H1 (cell line): ENCODE results near the gene NOP16. TPM values are rescaled to one million over a fixed set of nuclear protein-coding genes. Genes with fewer than 3 reads are reported as not detected.

Experiments
- CTCF ChIA-PET: fragments of 300-600 bp; sonication (Branson Sonifier 250); formaldehyde crosslinking; loops from one replicate; lab custom pipeline; 2021; ENCODE audit not compliant: partially characterized antibody; lab: Charles Lee
- POLR2A ChIA-PET: fragments of 300-600 bp; sonication (Branson Sonifier 250); formaldehyde crosslinking; loops from one replicate; lab custom pipeline; 2021; ENCODE audit warnings: inconsistent platforms; ENCODE audit not compliant: partially characterized antibody; lab: Charles Lee
- DNase-seq, 2 experiments: peaks; one replicate each; pipeline versions ENCODE4 v3.0.0 to v3.0.0-alpha.2; 2010 to 2022; ENCODE audit warnings: low spot score in 2 of 2, low read depth in 1 of 2, mixed read lengths in 1 of 2
- FAIRE-seq: peaks from 2 replicates; lab custom pipeline; 2011; peaks lifted over from hg19 to GRCh38; lab: Jason Lieb, UNC
- H2AFZ ChIP-seq: 2 replicates; pipeline ENCODE4 v1.8.1; 2012; ENCODE audit warnings: low read length, inconsistent platforms
- H2AK5ac ChIP-seq: 2 replicates; pipeline ENCODE4 v1.6.1; 2013; ENCODE audit warnings: low read depth, low read length
- H2BK120ac ChIP-seq: replicated peaks from 2 replicates; pipeline ENCODE3; 2013; ENCODE audit warnings: low read depth, low read length, inconsistent platforms
- H2BK12ac ChIP-seq: 2 replicates; pipeline ENCODE4 v1.6.1; 2013; ENCODE audit warnings: low read depth, low read length
- H2BK15ac ChIP-seq: 2 replicates; pipeline ENCODE4 v1.6.1; 2013; ENCODE audit warnings: low read length
- H2BK20ac ChIP-seq: 2 replicates; pipeline ENCODE4 v1.6.1; 2013; ENCODE audit warnings: low read length
- H2BK5ac ChIP-seq: 2 replicates; pipeline ENCODE4 v1.6.1; 2013; ENCODE audit warnings: low read depth, low read length
- H3K14ac ChIP-seq: 2 replicates; pipeline ENCODE4 v1.6.1; 2013; ENCODE audit warnings: inconsistent platforms; ENCODE audit not compliant: insufficient read length
- H3K18ac ChIP-seq: 2 replicates; pipeline ENCODE4 v1.6.1; 2013; ENCODE audit warnings: low read length; ENCODE audit errors: extremely low read depth
- H3K23ac ChIP-seq: 2 replicates; pipeline ENCODE4 v1.6.1; 2013; ENCODE audit warnings: inconsistent platforms; ENCODE audit not compliant: insufficient read length
- H3K23me2 ChIP-seq: 2 replicates; pipeline ENCODE4 v1.6.1; 2013; ENCODE audit warnings: low read depth, low read length
- H3K27ac ChIP-seq: 2 replicates; pipeline ENCODE4 v1.6.1; 2011; ENCODE audit warnings: low read depth, low read length, inconsistent platforms
- H3K27me3 ChIP-seq, 4 experiments: replicated peaks in 1 of 4; 1 replicate in 1 of 4; 2 replicates in 3 of 4; pipeline versions ENCODE4 v1.6.1 to v1.8.1; 2011 to 2013; ENCODE audit warnings: low read length in 3 of 4, mild to moderate bottlenecking in 3 of 4, inconsistent platforms in 2 of 4, mixed read lengths in 2 of 4, moderate library complexity in 1 of 4; ENCODE audit not compliant: control insufficient read depth in 3 of 4, insufficient read depth in 3 of 4; ENCODE audit errors: extremely low read depth in 1 of 4
- H3K36me3 ChIP-seq, 4 experiments: 2 replicates each; pipeline versions ENCODE4 v1.6.1 to v1.8.1; 2011 to 2013; ENCODE audit warnings: mild to moderate bottlenecking in 4 of 4, low read length in 3 of 4, moderate library complexity in 2 of 4, control low read depth in 1 of 4, inconsistent platforms in 1 of 4; ENCODE audit not compliant: insufficient read depth in 4 of 4, control insufficient read depth in 2 of 4
- H3K4ac ChIP-seq: replicated peaks from 2 replicates; pipeline ENCODE3; 2013; ENCODE audit warnings: low read length, low read depth, mixed read lengths, inconsistent platforms; ENCODE audit not compliant: insufficient read length
- H3K4me1 ChIP-seq, 4 experiments: replicated peaks in 1 of 4; 1 replicate in 1 of 4; 2 replicates in 3 of 4; pipeline versions ENCODE4 v1.6.1 to v1.8.1; 2011 to 2013; ENCODE audit warnings: low read length in 3 of 4, inconsistent platforms in 2 of 4, mixed read lengths in 1 of 4; ENCODE audit not compliant: insufficient read depth in 4 of 4, control insufficient read depth in 3 of 4
- H3K4me2 ChIP-seq, 2 experiments: 2 replicates each; pipeline versions ENCODE4 v1.6.1 to v1.8.1; 2011 to 2013; ENCODE audit warnings: low read depth in 2 of 2, low read length in 2 of 2, control low read depth in 1 of 2, inconsistent platforms in 1 of 2, mild to moderate bottlenecking in 1 of 2; ENCODE audit not compliant: insufficient read depth in 1 of 2
- H3K4me3 ChIP-seq, 4 experiments: fragments of 200-600, 300-600 bp in 1 of 4; sonication (generic), shearing (Covaris generic), sonication (Bioruptor Twin) in 1 of 4; 2 replicates each; pipeline versions ENCODE4 v1.5.1 to v1.8.1; 2011 to 2016; ENCODE audit warnings: low read length in 4 of 4, low read depth in 3 of 4, control low read depth in 2 of 4, inconsistent platforms in 2 of 4, mild to moderate bottlenecking in 2 of 4, mixed read lengths in 1 of 4, moderate library complexity in 1 of 4; ENCODE audit not compliant: insufficient read depth in 2 of 4; ENCODE audit errors: extremely low read depth in 1 of 4
- H3K56ac ChIP-seq: replicated peaks from 2 replicates; pipeline ENCODE3; 2013; ENCODE audit warnings: low read depth, mild to moderate bottlenecking, mixed read lengths, low read length, inconsistent platforms; ENCODE audit not compliant: insufficient read length
- H3K79me1 ChIP-seq: 2 replicates; pipeline ENCODE4 v1.6.1; 2013; ENCODE audit warnings: low read depth, low read length, control low read depth
- H3K79me2 ChIP-seq, 2 experiments: 2 replicates each; pipeline versions ENCODE4 v1.6.1 to v1.8.1; 2012 to 2013; ENCODE audit warnings: low read length in 2 of 2, mild to moderate bottlenecking in 2 of 2, inconsistent platforms in 1 of 2; ENCODE audit not compliant: insufficient read depth in 2 of 2, control insufficient read depth in 1 of 2
- H3K9ac ChIP-seq, 4 experiments: replicated peaks in 1 of 4; 1 replicate in 1 of 4; 2 replicates in 3 of 4; pipeline versions ENCODE4 v1.6.1 to v1.8.1; 2011 to 2013; ENCODE audit warnings: low read depth in 3 of 4, low read length in 3 of 4, control low read depth in 2 of 4, mild to moderate bottlenecking in 2 of 4, moderate library complexity in 2 of 4, inconsistent platforms in 1 of 4; ENCODE audit errors: extremely low read depth in 1 of 4
- H3K9me3 ChIP-seq, 2 experiments: 2 replicates each; pipeline versions ENCODE4 v1.6.1 to v1.8.1; 2012 to 2013; ENCODE audit warnings: mild to moderate bottlenecking in 2 of 2, moderate library complexity in 2 of 2, control low read depth in 1 of 2, inconsistent platforms in 1 of 2, low read depth in 1 of 2, low read length in 1 of 2, mixed read lengths in 1 of 2; ENCODE audit not compliant: insufficient read depth in 2 of 2
- H4K20me1 ChIP-seq, 2 experiments: replicated peaks in 1 of 2; 2 replicates each; pipeline versions ENCODE3 to v1.8.1; 2011 to 2013; ENCODE audit warnings: inconsistent platforms in 2 of 2, low read length in 2 of 2, mild to moderate bottlenecking in 1 of 2; ENCODE audit not compliant: insufficient read depth in 2 of 2, control insufficient read depth in 1 of 2
- H4K5ac ChIP-seq: 2 replicates; pipeline ENCODE4 v1.6.1; 2013; ENCODE audit warnings: low read length, low read depth, mixed read lengths, inconsistent platforms; ENCODE audit not compliant: insufficient read length
- H4K8ac ChIP-seq: 2 replicates; pipeline ENCODE4 v1.8.0; 2013; ENCODE audit warnings: mild to moderate bottlenecking, moderate library complexity, low read length, inconsistent platforms; ENCODE audit not compliant: insufficient read depth; ENCODE audit errors: extremely low read depth
- H4K91ac ChIP-seq: replicated peaks from 2 replicates; pipeline ENCODE3; 2013; ENCODE audit warnings: low read length, mixed read lengths, inconsistent platforms; ENCODE audit not compliant: insufficient read length
- CBX5 ChIP-seq: fragments of 300-800, 300-1000 bp; sonication (generic); IDR thresholded peaks from 2 replicates; pipeline ENCODE4 v1.7.1; 2016; ENCODE audit warnings: antibody characterized with exemption, low read length, low read depth
- CBX8 ChIP-seq: fragments of 300-800, 300-1000 bp; sonication (generic); IDR thresholded peaks from 2 replicates; pipeline ENCODE4 v1.7.1; 2016; ENCODE audit warnings: low read depth, low read length, borderline replicate concordance
- CHD2 ChIP-seq: IDR thresholded peaks from 2 replicates; pipeline ENCODE4 v1.6.1; 2012; ENCODE audit warnings: low read length, improper control_type of control experiment
- E2F6 ChIP-seq: IDR thresholded peaks from 2 replicates; pipeline ENCODE4 v1.6.1; 2012; ENCODE audit warnings: inconsistent platforms
- HDAC2 ChIP-seq, 2 experiments: fragments of 300-600 bp in 1 of 2; sonication (generic) in 1 of 2; IDR thresholded peaks; 2 replicates each; pipeline ENCODE4 v1.6.1; 2011 to 2012; ENCODE audit warnings: low read depth in 2 of 2, low read length in 2 of 2, mild to moderate bottlenecking in 2 of 2, moderate library complexity in 2 of 2, borderline replicate concordance in 1 of 2, inconsistent platforms in 1 of 2
- KDM1A ChIP-seq: fragments of 200-600, 300-600 bp; sonication (generic); IDR thresholded peaks from 2 replicates; pipeline ENCODE4 v1.7.1; 2016; ENCODE audit warnings: mild to moderate bottlenecking, low read length, borderline replicate concordance
- KDM5A ChIP-seq: fragments of 200-600 bp; IDR thresholded peaks from 2 replicates; pipeline ENCODE4 v1.7.1; 2012; ENCODE audit warnings: mild to moderate bottlenecking, low read length, inconsistent platforms, mixed read lengths
- PHF8 ChIP-seq: fragments of 200-600 bp; sonication (generic); conservative IDR thresholded peaks from 2 replicates; pipeline ENCODE4 v1.7.1; 2012; ENCODE audit warnings: low read depth, mild to moderate bottlenecking, inconsistent platforms, low read length, moderate library complexity
- RBBP5 ChIP-seq: IDR thresholded peaks from 2 replicates; pipeline ENCODE4 v1.7.1; 2012; ENCODE audit warnings: low read depth, mild to moderate bottlenecking, inconsistent platforms, low read length, moderate library complexity, borderline replicate concordance
- RFX5 ChIP-seq: IDR thresholded peaks from 2 replicates; pipeline ENCODE4 v1.6.1; 2011; ENCODE audit warnings: low read depth, low read length, improper control_type of control experiment, borderline replicate concordance
- SIX5 ChIP-seq: IDR thresholded peaks from 2 replicates; pipeline ENCODE4 v1.6.1; 2011; ENCODE audit warnings: mild to moderate bottlenecking, low read depth, low read length
- SP1 ChIP-seq: IDR thresholded peaks from 2 replicates; pipeline ENCODE4 v1.6.1; 2011; ENCODE audit warnings: low read depth, low read length
- YY1 ChIP-seq: IDR thresholded peaks from 2 replicates; pipeline ENCODE4 v1.6.1; 2011; ENCODE audit warnings: low read depth, mild to moderate bottlenecking, low read length
- ZNF274 ChIP-seq: IDR thresholded peaks from 2 replicates; pipeline ENCODE4 v1.7.0; 2012; ENCODE audit warnings: low read length, borderline replicate concordance; ENCODE audit errors: extremely low read depth
- WGBS, 2 experiments: shearing (Covaris generic) in 1 of 2; methylation state at CpG; one replicate each; pipeline versions ENCODE4 v1.1.6 to v1.1.7; 2013 to 2015; ENCODE audit warnings: low lambda C conversion rate in 2 of 2, mixed read lengths in 2 of 2, inconsistent platforms in 1 of 2, low coverage in 1 of 2, missing lambda C conversion rate in 1 of 2; ENCODE audit not compliant: insufficient replicate concordance in 2 of 2, insufficient coverage in 1 of 2, insufficient read length in 1 of 2; ENCODE audit errors: extremely low coverage in 1 of 2, missing lambda C conversion rate in 1 of 2; 5-methylcytosine and 5-hydroxymethylcytosine counted together
- polyA plus RNA-seq, 7 experiments: library from polyadenylated mRNA; depleted of rRNA in 3 of 7; stranded (reverse) in 5 of 7; unstranded in 2 of 7; fragments of >200 nt in 5 of 7; fragments of 200-250 nt in 2 of 7; gene quantifications; 1 replicate in 5 of 7; 2 replicates in 1 of 7; 4 replicates in 1 of 7; pipeline versions ENCODE4 v1.2.1 to v1.2.3, GENCODE V29; 2011 to 2013; ENCODE audit warnings: missing spikeins in 2 of 7, mixed read lengths in 2 of 7
- total RNA-seq: library from RNA; stranded (reverse); fragmentation: NEBNext Ultra II Directional; extraction: Animal tissue kit (Norgen Biotek cat#: 25700); gene quantifications from 2 replicates; pipeline ENCODE4 v1.2.1, GENCODE V29; 2021

The NOP16 gene
- total and polyA plus RNA-seq, 2 of the 8 experiments (the other 6 are each of a cell fraction or from before 2014, with no cell fraction given) = 46.9 to 65.2 TPM

GRCh38 chr5:176368726-176369125 lies 19.7 kb downstream of the NOP16 start:
- Histone ChIP-seq H4K8ac (no peak overlapping the region), H3K9me3 (no peaks in the 10 kb centered on the region), H3K18ac (no peak overlapping the region), H2BK120ac (no peak overlapping the region), H3K36me3 (peaks cover 0 to 6% (median 3%) of the 10 kb centered on the region in 4 experiments; a peak in 3 of 8 replicates), H2AK5ac (no peak overlapping the region), H3K14ac (no peak overlapping the region), H2BK5ac (no peak overlapping the region), H2BK15ac (no peak overlapping the region), H3K4ac (no peak overlapping the region), H4K5ac (no peak overlapping the region), H3K79me2 (no peaks in the 10 kb centered on the region), H3K4me2 (no peak overlapping the region), H3K79me1 (no peaks in the 10 kb centered on the region), H3K4me1 (peaks cover 0 to 5% (median 3%) of the 10 kb centered on the region in 4 experiments; a peak in 4 of 7 replicates), H3K23ac (no peak overlapping the region), H2BK20ac (no peak overlapping the region), H2BK12ac (no peak overlapping the region), H3K27ac (no peak overlapping the region), H3K56ac (no peak overlapping the region), H2AFZ (no peak overlapping the region), H3K9ac (no peak overlapping the region), H3K23me2 (peaks cover 15% of the 10 kb centered on the region), H3K4me3 (no peak overlapping the region), H4K20me1 (peaks cover 0 to 3% of the 10 kb centered on the region in 2 experiments), H4K91ac (no peak overlapping the region), H3K27me3 (peaks cover 5 to 33% (median 26%) of the 10 kb centered on the region in 4 experiments)
- ChIA-PET POLR2A (interaction anchor here (1.1 to 10.1 kb wide), 2 partner anchors 16 to 79 kb away, joined by 4 to 93 read pairs; partner anchors contain the start of genes HIGD2A and NOP16), CTCF (interaction anchor here (0.6 to 1.6 kb wide), 3 partner anchors 12 to 292 kb away, joined by 3 to 4 read pairs (median 3); no protein-coding TSS in a partner anchor)
- WGBS, 2 experiments = 97% methylated on average over 7 of the region's 13 CpGs; no CpG with 5 or more reads in 1 of the 2 experiments
- DNase-seq = no peak
- no peak for FAIRE-seq
- TF ChIP-seq RBBP5 = no peak
- TF ChIP-seq SP1 = no peak
- TF ChIP-seq KDM1A = no peak
- no peak for TF ChIP-seq YY1
- TF ChIP-seq CHD2 = no peak
- no peak for TF ChIP-seq RFX5
- no peak for TF ChIP-seq CBX8
- no peak for TF ChIP-seq E2F6
- no peak for TF ChIP-seq PHF8
- TF ChIP-seq SIX5 = no peak
- no peak for TF ChIP-seq ZNF274
- TF ChIP-seq CBX5 = no peak
- no peak for TF ChIP-seq HDAC2 (IDR thresholded peaks at IDR 0.05; ENCODE audit: borderline replicate concordance in 1 of 2, low read depth in 2 of 2, low read length in 2 of 2)
- TF ChIP-seq KDM5A = no peak
